Fibroblast of lung (primary cell): ENCODE results near the gene CROCC2.

ENCODE experiments used
- CTCF ChIP-seq, 2 donors: IDR thresholded peaks in 1 of 2; conservative IDR thresholded peaks in 1 of 2; 1 replicate in 1 of 2; 2 replicates in 1 of 2; pipeline ENCODE4 v1.5.1; 2011 to 2012; ENCODE audit warnings: low read length in 2 of 2, control low read depth in 1 of 2, inconsistent platforms in 1 of 2, low read depth in 1 of 2, mild to moderate bottlenecking in 1 of 2
- EZH2 ChIP-seq: IDR thresholded peaks from 2 replicates; pipeline ENCODE4 v1.5.1; 2012; ENCODE audit warnings: low read length, control low read depth, mild to moderate bottlenecking; ENCODE audit errors: missing control alignments

- TF ChIP-seq CTCF (conservative IDR thresholded peaks at IDR 0.05 in 1 of 2, IDR thresholded peaks at IDR 0.05 in 1 of 2; ENCODE audit: low read depth in 1 of 2, low read length in 2 of 2) = no peak
- no peak for TF ChIP-seq EZH2
Observed at GRCh38 chr2:240868286-240869108, 37.6 kb upstream of the CROCC2 start, which contains the start of gene AGXT.
